Measurements from ENCODE around the gene ADGRG4. TPM values are rescaled to one million over a fixed set of nuclear protein-coding genes. Genes with fewer than 3 reads are reported as not detected.

ADGRG4 gene
- total RNA-seq, 4 donors from 2014 or later: not detected

- H3K36me3 ChIP-seq: no peaks in the 10 kb centered on the region
- DNase-seq (ENCODE audit: low spot score in 2 of 2): no peak
- H3K4me3 ChIP-seq: no peak overlapping the region
- H3K9me3 ChIP-seq: no peaks in the 10 kb centered on the region
- no peaks in the 10 kb centered on the region for H3K27me3 ChIP-seq
- H3K4me1 ChIP-seq: no peaks in the 10 kb centered on the region
- H3K27ac ChIP-seq: no peak overlapping the region
- TF ChIP-seq CTCF (IDR thresholded peaks at IDR 0.05): no peak
- TF ChIP-seq POLR2A (IDR thresholded peaks at IDR 0.05): no peak
- TF ChIP-seq EP300 (IDR thresholded peaks at IDR 0.05): no peak
Measured at GRCh38 chrX:136319600-136319999, 18.8 kb downstream of the ADGRG4 start.

- H3K27me3 ChIP-seq: no peaks in the 10 kb centered on the region
- H3K9me3 ChIP-seq: no peaks in the 10 kb centered on the region
- H3K27ac ChIP-seq: no peak overlapping the region
- H3K4me1 ChIP-seq: no peaks in the 10 kb centered on the region
- no peak overlapping the region for H3K4me3 ChIP-seq
- no peak for TF ChIP-seq POLR2AphosphoS5 (IDR thresholded peaks at IDR 0.05)
- TF ChIP-seq CTCF (IDR thresholded peaks at IDR 0.05): no peak
- no peak for TF ChIP-seq POLR2A (IDR thresholded peaks at IDR 0.05)
- no peak for TF ChIP-seq EP300 (IDR thresholded peaks at IDR 0.05)
- no peaks in the 10 kb centered on the region for H3K36me3 ChIP-seq
- WGBS: 59% methylated on average over 3 of the region's 3 CpGs
- no peak for DNase-seq (ENCODE audit: low spot score in 2 of 2)
Measured at GRCh38 chrX:136321532-136321931, 20.8 kb downstream of the ADGRG4 start.

GRCh38 chrX:136322064-136322463 is 21.3 kb downstream of the ADGRG4 start:
- H3K4me3 ChIP-seq: no peak overlapping the region
- no peaks in the 10 kb centered on the region for H3K36me3 ChIP-seq
- no peak for DNase-seq (ENCODE audit: low spot score in 2 of 2)
- no peaks in the 10 kb centered on the region for H3K9me3 ChIP-seq
- WGBS: 55% methylated on average over 2 of the region's 2 CpGs
- no peaks in the 10 kb centered on the region for H3K27me3 ChIP-seq
- H3K4me1 ChIP-seq: no peaks in the 10 kb centered on the region
- no peak overlapping the region for H3K27ac ChIP-seq
- TF ChIP-seq POLR2AphosphoS5 (IDR thresholded peaks at IDR 0.05) (no peak), EP300 (IDR thresholded peaks at IDR 0.05) (no peak), POLR2A (IDR thresholded peaks at IDR 0.05) (no peak), CTCF (IDR thresholded peaks at IDR 0.05) (no peak)

- 74% methylated on average over 4 of the region's 4 CpGs for WGBS
- no peak for DNase-seq (ENCODE audit: low spot score in 2 of 2)
- Histone ChIP-seq H3K27me3 (no peaks in the 10 kb centered on the region), H3K4me1 (no peaks in the 10 kb centered on the region), H3K9me3 (no peaks in the 10 kb centered on the region), H3K4me3 (no peak overlapping the region), H3K36me3 (no peaks in the 10 kb centered on the region), H3K27ac (no peak overlapping the region)
- no peak for TF ChIP-seq POLR2A (IDR thresholded peaks at IDR 0.05)
- no peak for TF ChIP-seq EP300 (IDR thresholded peaks at IDR 0.05)
- no peak for TF ChIP-seq CTCF (IDR thresholded peaks at IDR 0.05)
- no peak for TF ChIP-seq POLR2AphosphoS5 (IDR thresholded peaks at IDR 0.05)
Measured at GRCh38 chrX:136325377-136325776, 24.6 kb downstream of the ADGRG4 start.

GRCh38 chrX:136328933-136329332 is 28.2 kb downstream of the ADGRG4 start:
- H3K27me3 ChIP-seq: no peaks in the 10 kb centered on the region
- no peaks in the 10 kb centered on the region for H3K9me3 ChIP-seq
- no peaks in the 10 kb centered on the region for H3K36me3 ChIP-seq
- TF ChIP-seq POLR2A (IDR thresholded peaks at IDR 0.05) (no peak), CTCF (IDR thresholded peaks at IDR 0.05) (no peak), EP300 (IDR thresholded peaks at IDR 0.05) (no peak), POLR2AphosphoS5 (IDR thresholded peaks at IDR 0.05) (no peak)
- no peaks in the 10 kb centered on the region for H3K4me1 ChIP-seq
- no peak overlapping the region for H3K27ac ChIP-seq
- H3K4me3 ChIP-seq: no peak overlapping the region
- no peak for DNase-seq (ENCODE audit: low spot score in 2 of 2)
- WGBS: 51% methylated on average over 2 of the region's 2 CpGs

Data from suprapubic skin (tissue), 4 donors.